Prostate gland (tissue), 2 donors: ENCODE results near the gene YIPF2. TPM values are rescaled to one million over a fixed set of nuclear protein-coding genes. Genes with fewer than 3 reads are reported as not detected.
"Not testable (repeated sequence)": the region's sequence is repeated elsewhere in the genome, so short reads cannot be mapped to it uniquely, and the experiment has no call there.

Experiments
- DNase-seq: peaks from one replicate; pipeline ENCODE4 v3.0.0-alpha.2; 2019; ENCODE audit warnings: low spot score
- H3K27ac ChIP-seq, 2 donors: fragments of 200-600 bp; sonication (generic); 2 replicates each; pipeline ENCODE4 v1.5.1; 2017 to 2019
- H3K27me3 ChIP-seq: fragments of 200-600 bp; sonication (generic); replicated peaks from 2 replicates; pipeline ENCODE4 v1.5.1; 2019; ENCODE audit not compliant: insufficient read depth
- H3K36me3 ChIP-seq, 2 donors: fragments of 200-600 bp; sonication (generic); 1 replicate in 1 of 2; 2 replicates in 1 of 2; pipeline versions ENCODE4 v1.5.1 to v1.8.1; 2017 to 2019
- H3K4me1 ChIP-seq: fragments of 200-600 bp; sonication (generic); replicated peaks from 2 replicates; pipeline ENCODE4 v1.5.1; 2019
- H3K4me3 ChIP-seq, 2 donors: fragments of 200-600 bp; sonication (generic); 2 replicates each; pipeline ENCODE4 v1.5.1; 2017 to 2019
- H3K9me3 ChIP-seq: fragments of 200-600 bp; sonication (generic); 2 replicates; pipeline ENCODE4 v1.5.1; 2017
- POLR2A ChIP-seq: fragments of 450-650 bp; IDR thresholded peaks from one replicate; pipeline ENCODE4 v1.6.1; 2016; ENCODE audit warnings: antibody characterized with exemption, mild to moderate bottlenecking
- POLR2AphosphoS5 ChIP-seq: sonication (generic); formaldehyde crosslinking; IDR thresholded peaks from one replicate; pipeline ENCODE4 v1.6.1; 2017; ENCODE audit warnings: antibody characterized with exemption
- WGBS: methylation state at CpG from one replicate; pipeline ENCODE4 v1.1.5; 2018; 5-methylcytosine and 5-hydroxymethylcytosine counted together
- intact Hi-C: fragments of 100-400 bp; cut with DNase I; formaldehyde crosslinking; loops from one replicate; pipeline ENCODE4 v1.14.2; 2022
- total RNA-seq, 2 donors: library from RNA; depleted of rRNA; stranded (reverse); fragments of >200 nt; gene quantifications; one replicate each; pipeline ENCODE4 v1.1.0, GENCODE V29; 2016
- TF ChIP-seq, protein P1 (sequence below), 4 experiments: fragments of 200-600 bp in 2 of 4; fragments of 450-650 bp in 2 of 4; sonication (generic) in 2 of 4; IDR thresholded peaks; 1 replicate in 3 of 4; 2 replicates in 1 of 4; pipeline ENCODE4 v1.5.1; 2016 to 2019; ENCODE audit warnings: antibody characterized with exemption in 4 of 4, mild to moderate bottlenecking in 2 of 4, moderate library complexity in 2 of 4

The YIPF2 gene
- total RNA-seq, 2 donors from 2014 or later: 84.8 to 87.1 TPM

DNA sequence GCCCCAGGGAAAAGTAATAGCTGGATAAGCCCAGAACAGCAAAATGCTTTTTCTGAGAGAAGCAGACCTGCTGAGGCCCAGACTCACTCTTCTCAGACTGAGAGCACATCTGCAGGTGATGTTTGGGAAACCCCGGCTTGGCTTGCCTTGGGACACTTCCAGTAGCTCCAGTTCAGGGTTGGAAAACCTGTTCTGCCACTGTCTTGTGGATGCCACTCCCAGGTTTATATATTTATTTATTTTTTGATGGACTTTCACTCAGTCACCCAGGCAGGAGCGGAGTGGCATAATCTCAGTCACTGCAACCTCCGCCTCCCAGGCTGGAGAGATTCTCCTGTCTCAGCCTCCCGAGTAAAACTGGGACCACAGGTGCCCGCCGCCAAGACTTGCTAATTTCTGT, 24.4 kb upstream of the YIPF2 start:
- Histone ChIP-seq H3K4me1 (no peaks in the 10 kb centered on the region), H3K27me3 (no peaks in the 10 kb centered on the region), H3K27ac (peak overlapping the region; percentile 48 to 68), H3K4me3 (no peak overlapping the region), H3K36me3 (no peaks in the 10 kb centered on the region), H3K9me3 (no peaks in the 10 kb centered on the region)
- WGBS: 62% methylated on average over 6 of the region's 6 CpGs
- intact Hi-C loops: no loop called here
- TF ChIP-seq, protein P1, sequence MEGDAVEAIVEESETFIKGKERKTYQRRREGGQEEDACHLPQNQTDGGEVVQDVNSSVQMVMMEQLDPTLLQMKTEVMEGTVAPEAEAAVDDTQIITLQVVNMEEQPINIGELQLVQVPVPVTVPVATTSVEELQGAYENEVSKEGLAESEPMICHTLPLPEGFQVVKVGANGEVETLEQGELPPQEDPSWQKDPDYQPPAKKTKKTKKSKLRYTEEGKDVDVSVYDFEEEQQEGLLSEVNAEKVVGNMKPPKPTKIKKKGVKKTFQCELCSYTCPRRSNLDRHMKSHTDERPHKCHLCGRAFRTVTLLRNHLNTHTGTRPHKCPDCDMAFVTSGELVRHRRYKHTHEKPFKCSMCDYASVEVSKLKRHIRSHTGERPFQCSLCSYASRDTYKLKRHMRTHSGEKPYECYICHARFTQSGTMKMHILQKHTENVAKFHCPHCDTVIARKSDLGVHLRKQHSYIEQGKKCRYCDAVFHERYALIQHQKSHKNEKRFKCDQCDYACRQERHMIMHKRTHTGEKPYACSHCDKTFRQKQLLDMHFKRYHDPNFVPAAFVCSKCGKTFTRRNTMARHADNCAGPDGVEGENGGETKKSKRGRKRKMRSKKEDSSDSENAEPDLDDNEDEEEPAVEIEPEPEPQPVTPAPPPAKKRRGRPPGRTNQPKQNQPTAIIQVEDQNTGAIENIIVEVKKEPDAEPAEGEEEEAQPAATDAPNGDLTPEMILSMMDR (IDR thresholded peaks at IDR 0.05): no peak
- TF ChIP-seq POLR2A (no peak), POLR2AphosphoS5 (peak; percentile 93)
- DNase-seq: peak; percentile 89

DNA sequence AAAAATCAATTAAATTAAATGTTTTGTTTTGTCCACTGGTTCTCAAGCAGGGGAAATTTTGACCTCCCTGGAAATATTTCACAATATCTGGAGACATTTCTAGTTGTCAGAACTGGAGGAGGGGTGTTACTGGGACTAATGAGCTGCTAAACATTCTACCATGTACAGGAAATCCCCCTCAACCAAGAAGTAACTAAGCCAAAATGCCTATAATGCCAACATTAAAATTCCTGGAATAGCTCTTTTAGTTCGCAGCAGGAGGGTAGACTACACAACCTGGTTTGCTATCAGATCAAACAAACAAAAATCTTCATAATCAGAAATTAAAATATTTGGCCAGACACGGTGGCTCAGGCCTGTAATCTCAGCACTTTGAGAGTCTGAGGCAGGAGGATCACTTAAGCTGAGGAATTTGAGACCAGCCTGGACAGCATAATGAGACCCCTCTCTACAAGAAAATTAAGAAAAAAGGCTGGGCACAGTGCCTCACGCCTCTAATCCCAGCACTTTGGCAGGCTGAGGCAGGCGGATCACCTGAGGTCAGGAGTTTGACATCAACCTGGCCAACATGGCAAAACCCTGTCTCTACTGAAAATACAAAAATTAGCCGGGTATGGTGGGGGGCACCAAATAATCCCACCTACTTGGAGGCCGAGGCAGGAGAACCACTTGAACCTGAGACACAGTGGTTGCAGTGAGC, 18.7 kb upstream of the YIPF2 start:
- H3K9me3 ChIP-seq: no peaks in the 10 kb centered on the region
- TF ChIP-seq, protein P1 (IDR thresholded peaks at IDR 0.05): no peak
- no peak for TF ChIP-seq POLR2A
- TF ChIP-seq POLR2AphosphoS5: no peak
- intact Hi-C loops: no loop called here
- H3K36me3 ChIP-seq: no peaks in the 10 kb centered on the region
- H3K27ac ChIP-seq: no peak overlapping the region
- no peak overlapping the region for H3K4me3 ChIP-seq
- DNase-seq: no peak
- whole genome bisulfite sequencing: 71% methylated on average over 6 of the region's 6 CpGs
- no peaks in the 10 kb centered on the region for H3K4me1 ChIP-seq
- no peaks in the 10 kb centered on the region for H3K27me3 ChIP-seq

DNA sequence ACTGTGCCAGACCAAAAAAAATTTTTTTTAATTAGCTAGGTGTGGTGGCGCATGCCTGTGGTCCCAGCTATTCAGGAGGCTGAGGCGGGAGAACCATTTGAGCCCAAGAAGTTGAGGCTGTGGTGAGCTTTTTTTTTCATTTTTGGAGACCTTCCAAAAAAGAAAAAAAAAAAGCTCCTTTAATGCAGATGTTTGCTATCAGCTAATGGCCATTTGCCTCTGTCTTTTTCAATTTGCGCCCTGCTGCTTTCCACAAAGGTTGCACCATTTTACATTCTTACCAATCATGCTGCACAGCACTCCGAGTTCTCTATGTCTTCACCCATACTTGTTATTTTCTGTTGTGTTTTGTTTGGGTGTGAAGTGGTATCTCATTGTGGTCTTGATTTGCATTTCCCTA, 16.8 kb upstream of the YIPF2 start:
- Histone ChIP-seq H3K27me3 (no peaks in the 10 kb centered on the region), H3K9me3 (no peaks in the 10 kb centered on the region), H3K4me1 (no peaks in the 10 kb centered on the region), H3K27ac (no peak overlapping the region), H3K36me3 (no peaks in the 10 kb centered on the region), H3K4me3 (no peak overlapping the region)
- no peak for DNase-seq
- 95% methylated on average over 4 of the region's 4 CpGs for WGBS
- no peak for TF ChIP-seq POLR2A
- TF ChIP-seq, protein P1 (IDR thresholded peaks at IDR 0.05): no peak
- TF ChIP-seq POLR2AphosphoS5: no peak
- intact Hi-C loops: no loop called here

DNA sequence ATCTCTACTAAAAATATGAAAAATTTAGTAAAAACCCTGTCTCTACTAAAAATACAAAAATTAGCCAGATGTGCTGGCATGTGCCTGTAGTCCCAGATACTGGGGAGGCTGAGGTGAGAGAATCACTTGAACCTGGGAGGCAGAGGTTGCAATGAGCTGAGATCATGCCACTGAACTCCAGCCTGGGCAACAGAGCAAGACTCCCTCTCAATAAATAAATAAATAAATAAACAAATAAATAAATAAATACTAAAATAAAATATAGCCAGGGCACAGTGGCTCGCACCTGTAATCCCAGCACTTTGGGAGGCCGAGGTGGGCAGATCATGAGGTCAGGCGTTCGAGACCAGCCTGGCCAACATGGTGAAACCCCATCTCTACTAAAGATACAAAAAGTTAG, 15.0 kb upstream of the YIPF2 start:
- H3K36me3 ChIP-seq, H3K4me1 ChIP-seq, intact Hi-C loops, H3K4me3 ChIP-seq, H3K9me3 ChIP-seq, H3K27me3 ChIP-seq, H3K27ac ChIP-seq, DNase-seq: not testable (repeated sequence)
- 81% methylated on average over 4 of the region's 4 CpGs for WGBS

DNA sequence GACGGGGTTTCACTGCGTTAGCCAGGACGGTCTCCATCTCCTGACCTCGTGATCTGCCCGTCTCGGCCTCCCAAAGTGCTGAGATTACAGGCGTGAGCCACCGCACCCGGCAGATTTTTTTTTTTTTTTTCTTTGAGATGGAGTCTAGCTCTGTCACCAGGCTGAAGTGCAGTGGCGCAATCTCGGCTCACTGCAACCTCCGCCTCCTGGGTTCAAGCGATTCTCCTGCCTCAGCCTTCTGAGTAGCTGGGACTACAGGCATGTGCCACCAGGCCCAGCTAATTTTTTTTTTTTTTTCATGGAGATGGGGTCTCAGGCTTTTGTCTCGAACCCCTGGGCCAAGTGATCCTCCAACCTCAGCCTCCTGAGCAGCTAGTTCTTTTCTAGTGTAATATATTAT, 13.2 kb upstream of the YIPF2 start:
- H3K36me3 ChIP-seq, H3K4me3 ChIP-seq, intact Hi-C loops, H3K9me3 ChIP-seq, H3K4me1 ChIP-seq, DNase-seq, H3K27me3 ChIP-seq: not testable (repeated sequence)
- 87% methylated on average over 14 of the region's 14 CpGs for WGBS
- peak overlapping the region; percentile 31 to 64 for H3K27ac ChIP-seq

DNA sequence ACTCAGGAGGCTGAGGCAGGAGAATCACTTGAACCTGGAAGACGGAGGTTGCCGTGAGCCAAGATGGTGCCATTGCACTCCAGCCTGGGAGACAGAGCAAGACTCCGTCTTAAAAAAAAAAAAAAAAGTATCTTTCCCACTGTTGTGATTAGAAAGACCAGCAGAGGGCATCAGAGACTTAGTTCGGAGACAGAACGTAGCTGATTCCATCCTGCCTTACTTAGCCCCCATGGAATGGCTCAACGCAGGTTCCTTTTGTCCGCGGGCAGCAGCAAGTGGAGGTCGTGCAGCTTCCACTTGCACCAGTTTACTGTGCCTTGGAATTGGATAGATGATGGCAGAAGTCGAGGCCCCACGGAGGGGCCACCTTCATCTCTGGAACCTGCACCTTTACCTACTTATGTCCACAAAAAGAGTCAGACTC, 8.2 kb upstream of the YIPF2 start:
- no peaks in the 10 kb centered on the region for H3K27me3 ChIP-seq
- H3K27ac ChIP-seq: peak overlapping the region; percentile 3 to 47
- H3K4me1 ChIP-seq: no peaks in the 10 kb centered on the region
- DNase-seq: peak; percentile 64
- 3% methylated on average over 11 of the region's 11 CpGs for WGBS
- no peak overlapping the region for H3K4me3 ChIP-seq
- H3K36me3 ChIP-seq: no peaks in the 10 kb centered on the region
- intact Hi-C loops: loop anchor here (5.0 to 10.0 kb wide), 3 partner anchors 91 to 266 kb away; no protein-coding TSS in a partner anchor
- TF ChIP-seq, protein P1 (IDR thresholded peaks at IDR 0.05): peak; percentile 12 to 83 (median 55)
- TF ChIP-seq POLR2A (no peak), POLR2AphosphoS5 (peak; percentile 75)
- no peaks in the 10 kb centered on the region for H3K9me3 ChIP-seq
